ENCODE measurements around the gene AMBRA1.

AMBRA1 gene

GRCh38 chr11:46463701-46464421 is 130.0 kb downstream of the AMBRA1 start:
- no peak for DNase-seq

GRCh38 chr11:46461461-46461927 is 132.3 kb downstream of the AMBRA1 start:
- DNase-seq = no peak

- no peak for DNase-seq
Observed at GRCh38 chr11:46458491-46458890, 135.3 kb downstream of the AMBRA1 start.

GRCh38 chr11:46457659-46458424 is 136.0 kb downstream of the AMBRA1 start:
- no peak for DNase-seq

GRCh38 chr11:46457021-46457420 is 136.8 kb downstream of the AMBRA1 start:
- DNase-seq = no peak

- no peak for DNase-seq
Observed at GRCh38 chr11:46456269-46457001, 137.4 kb downstream of the AMBRA1 start.

GRCh38 chr11:46455834-46456233 is 138.0 kb downstream of the AMBRA1 start:
- no peak for DNase-seq

- no peak for DNase-seq
Observed at GRCh38 chr11:46452918-46453517, 140.8 kb downstream of the AMBRA1 start.

- no peak for DNase-seq
Observed at GRCh38 chr11:46451759-46452158, 142.1 kb downstream of the AMBRA1 start.

- no peak for DNase-seq
Observed at GRCh38 chr11:46450846-46451477, 142.9 kb downstream of the AMBRA1 start.

- DNase-seq = no peak
Observed at GRCh38 chr11:46447544-46447943, 146.3 kb downstream of the AMBRA1 start.

- no peak for DNase-seq
Observed at GRCh38 chr11:46445920-46446771, 147.7 kb downstream of the AMBRA1 start.

- DNase-seq = no peak
Observed at GRCh38 chr11:46445192-46445919, 148.5 kb downstream of the AMBRA1 start.

GRCh38 chr11:46444305-46444704 is 149.5 kb downstream of the AMBRA1 start:
- DNase-seq = no peak

- no peak for DNase-seq
Observed at GRCh38 chr11:46438211-46438610, 155.6 kb downstream of the AMBRA1 start.

- DNase-seq = no peak
Observed at GRCh38 chr11:46437122-46437689, 156.6 kb downstream of the AMBRA1 start.

GRCh38 chr11:46436113-46436512 is 157.7 kb downstream of the AMBRA1 start:
- DNase-seq = no peak

- DNase-seq = no peak
Observed at GRCh38 chr11:46435679-46436078, 158.1 kb downstream of the AMBRA1 start.

GRCh38 chr11:46431211-46431610 is 162.6 kb downstream of the AMBRA1 start:
- DNase-seq = no peak

GRCh38 chr11:46429717-46430116 is 164.1 kb downstream of the AMBRA1 start:
- no peak for DNase-seq

Measured in central memory CD4-positive, alpha-beta T cell (primary cell).